ENCODE results near the gene PDE6C. TPM values are rescaled to one million over a fixed set of nuclear protein-coding genes. Genes with fewer than 3 reads are reported as not detected.

Gene PDE6C
- total and polyA plus RNA-seq, 2 donors from 2014 or later: not detected

- DNase-seq: no peak
- no peak for TF ChIP-seq CTCF (IDR thresholded peaks at IDR 0.05; ENCODE audit: borderline replicate concordance, extremely low read depth, insufficient read depth)
- H3K27me3 ChIP-seq (ENCODE audit: control insufficient read depth, insufficient read depth, low read length): no peaks in the 10 kb centered on the region
- H3K4me3 ChIP-seq (ENCODE audit: low read length in 3 of 3): no peak overlapping the region
- H3K4me1 ChIP-seq (ENCODE audit: control insufficient read depth in 2 of 3, insufficient read depth in 2 of 3, low read depth in 1 of 3, low read length in 3 of 3): peaks cover 0 to 4% (median 0%) of the 10 kb centered on the region in 3 donors
- no peak overlapping the region for H3K9ac ChIP-seq (ENCODE audit: low read length in 3 of 3)
- intact Hi-C loops (cut with DNase I): no loop called here
- H3K36me3 ChIP-seq (ENCODE audit: control insufficient read depth in 2 of 3, insufficient read depth in 3 of 3, low read length in 3 of 3): peaks cover 0 to 17% (median 2%) of the 10 kb centered on the region in 3 donors
- H3K27ac ChIP-seq (ENCODE audit: low read depth in 2 of 2, low read length in 2 of 2): no peak overlapping the region
- FAIRE-seq: no peak
- no peaks in the 10 kb centered on the region for H3K9me3 ChIP-seq (ENCODE audit: control insufficient read depth in 2 of 3, insufficient read depth in 1 of 3, low read length in 3 of 3)
Observed at GRCh38 chr10:93672022-93672678, 59.8 kb downstream of the PDE6C start.

GRCh38 chr10:93672890-93673289 lies 60.6 kb downstream of the PDE6C start:
- H3K27me3 ChIP-seq (ENCODE audit: control insufficient read depth, insufficient read depth, low read length): no peaks in the 10 kb centered on the region
- peaks cover 0 to 18% (median 3%) of the 10 kb centered on the region in 3 donors for H3K36me3 ChIP-seq (ENCODE audit: control insufficient read depth in 2 of 3, insufficient read depth in 3 of 3, low read length in 3 of 3)
- intact Hi-C loops (cut with DNase I): no loop called here
- H3K9me3 ChIP-seq (ENCODE audit: control insufficient read depth in 2 of 3, insufficient read depth in 1 of 3, low read length in 3 of 3): no peaks in the 10 kb centered on the region
- no peak overlapping the region for H3K4me3 ChIP-seq (ENCODE audit: low read length in 3 of 3)
- H3K27ac ChIP-seq (ENCODE audit: low read depth in 2 of 2, low read length in 2 of 2): no peak overlapping the region
- DNase-seq (no peak), FAIRE-seq (no peak)
- no peak for TF ChIP-seq CTCF (IDR thresholded peaks at IDR 0.05; ENCODE audit: borderline replicate concordance, extremely low read depth, insufficient read depth)
- no peak overlapping the region for H3K9ac ChIP-seq (ENCODE audit: low read length in 3 of 3)
- H3K4me1 ChIP-seq (ENCODE audit: control insufficient read depth in 2 of 3, insufficient read depth in 2 of 3, low read depth in 1 of 3, low read length in 3 of 3): peaks cover 0 to 4% (median 0%) of the 10 kb centered on the region in 3 donors

- intact Hi-C loops (cut with DNase I): no loop called here
- H3K9me3 ChIP-seq (ENCODE audit: control insufficient read depth in 2 of 3, insufficient read depth in 1 of 3, low read length in 3 of 3): no peaks in the 10 kb centered on the region
- peaks cover 0 to 4% (median 0%) of the 10 kb centered on the region in 3 donors for H3K4me1 ChIP-seq (ENCODE audit: control insufficient read depth in 2 of 3, insufficient read depth in 2 of 3, low read depth in 1 of 3, low read length in 3 of 3)
Observed at GRCh38 chr10:93673791-93674190, 61.5 kb downstream of the PDE6C start.

More at GRCh38 chr10:93673791-93674190, 61.5 kb downstream of the PDE6C start:
- FAIRE-seq: no peak
- no peak for DNase-seq
- no peak overlapping the region for H3K27ac ChIP-seq (ENCODE audit: low read depth in 2 of 2, low read length in 2 of 2)
- TF ChIP-seq CTCF (IDR thresholded peaks at IDR 0.05; ENCODE audit: borderline replicate concordance, extremely low read depth, insufficient read depth): no peak
- H3K9ac ChIP-seq (ENCODE audit: low read length in 3 of 3): no peak overlapping the region
- peaks cover 6 to 27% (median 6%) of the 10 kb centered on the region in 3 donors for H3K36me3 ChIP-seq (ENCODE audit: control insufficient read depth in 2 of 3, insufficient read depth in 3 of 3, low read length in 3 of 3)
- no peak overlapping the region for H3K4me3 ChIP-seq (ENCODE audit: low read length in 3 of 3)
- no peaks in the 10 kb centered on the region for H3K27me3 ChIP-seq (ENCODE audit: control insufficient read depth, insufficient read depth, low read length)

All from kidney (tissue), 14 donors.